Neural progenitor cell (in vitro differentiated cells): ENCODE results near the gene COL25A1. TPM values are rescaled to one million over a fixed set of nuclear protein-coding genes. Genes with fewer than 3 reads are reported as not detected.

Experiments
- DNase-seq: peaks from one replicate; pipeline ENCODE4 v3.0.0-alpha.2; 2016; ENCODE audit warnings: low spot score
- H2AFZ ChIP-seq: fragments of 200-600 bp; sonication (generic); replicated peaks from 2 replicates; pipeline ENCODE4 v1.6.1; 2016; ENCODE audit warnings: antibody characterized with exemption
- H3F3A ChIP-seq: fragments of 200-600 bp; sonication (generic); 2 replicates; pipeline ENCODE4 v1.6.1; 2016; ENCODE audit warnings: antibody characterized with exemption, low read depth
- H3K27ac ChIP-seq: fragments of 200-600 bp; sonication (generic); 2 replicates; pipeline ENCODE4 v1.5.1; 2016; ENCODE audit warnings: mild to moderate bottlenecking
- H3K27me3 ChIP-seq: fragments of 200-600 bp; sonication (generic); 2 replicates; pipeline ENCODE4 v1.6.1; 2016; ENCODE audit warnings: mild to moderate bottlenecking, moderate library complexity
- H3K36me3 ChIP-seq: fragments of 200-600 bp; sonication (generic); 2 replicates; pipeline ENCODE4 v1.5.1; 2016
- H3K4me1 ChIP-seq: fragments of 200-600 bp; sonication (generic); 2 replicates; pipeline ENCODE4 v1.6.1; 2016; ENCODE audit warnings: mixed run types
- H3K4me2 ChIP-seq: fragments of 200-600 bp; sonication (generic); 2 replicates; pipeline ENCODE4 v1.6.1; 2016
- H3K4me3 ChIP-seq: fragments of 200-600 bp; sonication (generic); 2 replicates; pipeline ENCODE4 v1.5.1; 2016
- H3K79me2 ChIP-seq: fragments of 200-600 bp; sonication (generic); 2 replicates; pipeline ENCODE4 v1.6.1; 2016; ENCODE audit warnings: low read depth
- H3K9ac ChIP-seq: fragments of 200-600 bp; sonication (generic); 2 replicates; pipeline ENCODE4 v1.6.1; 2016
- H3K9me3 ChIP-seq: fragments of 200-600 bp; sonication (generic); 2 replicates; pipeline ENCODE4 v1.5.1; 2016; ENCODE audit warnings: low read depth
- H4K20me1 ChIP-seq: fragments of 200-600 bp; sonication (generic); 2 replicates; pipeline ENCODE4 v1.6.1; 2016; ENCODE audit warnings: low read depth
- H3K27ac Mint-ChIP-seq: 3 replicates; pipeline ENCODE4 v1.8.0; 2021; ENCODE audit warnings: mixed read lengths
- H3K27me3 Mint-ChIP-seq: 2 replicates; pipeline ENCODE4 v1.8.0; 2022; ENCODE audit warnings: low read depth, mild to moderate bottlenecking, inconsistent platforms, moderate library complexity, mixed read lengths; ENCODE audit not compliant: insufficient read depth
- H3K36me3 Mint-ChIP-seq: 3 replicates; pipeline ENCODE4 v1.8.0; 2021; ENCODE audit warnings: mixed read lengths
- H3K4me1 Mint-ChIP-seq: 3 replicates; pipeline ENCODE4 v1.8.0; 2021; ENCODE audit warnings: mixed read lengths
- H3K4me3 Mint-ChIP-seq: 3 replicates; pipeline ENCODE4 v1.8.0; 2021; ENCODE audit warnings: mild to moderate bottlenecking, moderate library complexity, mixed read lengths
- H3K9me3 Mint-ChIP-seq: 3 replicates; pipeline ENCODE4 v1.8.0; 2020; ENCODE audit warnings: mixed read lengths
- EZH2 ChIP-seq: fragments of 200-600 bp; sonication (generic); IDR thresholded peaks from 2 replicates; pipeline ENCODE4 v1.6.1; 2017; ENCODE audit warnings: antibody characterized with exemption, mild to moderate bottlenecking, moderate library complexity
- EZH2phosphoT487 ChIP-seq: fragments of 200-600 bp; sonication (generic); IDR thresholded peaks from 2 replicates; pipeline ENCODE4 v1.6.1; 2017; ENCODE audit warnings: antibody characterized with exemption
- total RNA-seq: library from RNA; depleted of rRNA; stranded (reverse); fragments of >200 nt; gene quantifications from 2 replicates; pipeline ENCODE4 v1.2.3, GENCODE V29; 2015; ENCODE audit warnings: low replicate concordance
- TF ChIP-seq, protein P1 (sequence below): fragments of 200-600 bp; sonication (generic); IDR thresholded peaks from 2 replicates; pipeline ENCODE4 v1.5.1; 2017; ENCODE audit warnings: antibody characterized with exemption, mild to moderate bottlenecking

The COL25A1 gene
- total RNA-seq, 1 donor from 2014 or later = 1.3 TPM

DNA sequence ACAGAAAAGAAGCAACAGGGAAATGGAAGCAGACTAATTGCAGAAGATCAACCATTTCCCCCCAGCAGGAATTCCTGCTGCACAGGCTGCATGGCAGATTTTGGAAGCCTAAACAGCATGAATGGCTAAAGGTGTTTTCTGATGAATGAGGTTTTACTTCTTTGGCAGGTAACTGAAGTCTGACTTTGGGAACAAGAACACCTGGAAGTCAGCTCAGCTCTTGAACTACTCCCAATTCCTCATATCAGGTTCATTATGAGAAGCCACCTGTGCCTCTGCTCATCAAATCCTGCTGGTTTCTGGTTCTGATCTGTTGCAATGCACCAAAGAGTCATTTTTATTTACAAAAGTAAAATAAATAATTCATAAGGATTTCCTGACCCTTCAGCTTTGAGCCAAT lies 139.0 kb downstream of the COL25A1 start:
- Histone ChIP-seq H3K4me2 (peak overlapping the region; percentile 24), H4K20me1 (no peaks in the 10 kb centered on the region), H3K36me3 (no peaks in the 10 kb centered on the region), H3K27me3 (no peaks in the 10 kb centered on the region), H3K79me2 (no peaks in the 10 kb centered on the region), H3K9me3 (no peaks in the 10 kb centered on the region), H3K9ac (no peak overlapping the region), H3K4me1 (peaks cover 22% of the 10 kb centered on the region), H3F3A (no peaks in the 10 kb centered on the region), H2AFZ (no peak overlapping the region), H3K4me3 (no peak overlapping the region), H3K27ac (no peak overlapping the region)
- TF ChIP-seq, protein P1, sequence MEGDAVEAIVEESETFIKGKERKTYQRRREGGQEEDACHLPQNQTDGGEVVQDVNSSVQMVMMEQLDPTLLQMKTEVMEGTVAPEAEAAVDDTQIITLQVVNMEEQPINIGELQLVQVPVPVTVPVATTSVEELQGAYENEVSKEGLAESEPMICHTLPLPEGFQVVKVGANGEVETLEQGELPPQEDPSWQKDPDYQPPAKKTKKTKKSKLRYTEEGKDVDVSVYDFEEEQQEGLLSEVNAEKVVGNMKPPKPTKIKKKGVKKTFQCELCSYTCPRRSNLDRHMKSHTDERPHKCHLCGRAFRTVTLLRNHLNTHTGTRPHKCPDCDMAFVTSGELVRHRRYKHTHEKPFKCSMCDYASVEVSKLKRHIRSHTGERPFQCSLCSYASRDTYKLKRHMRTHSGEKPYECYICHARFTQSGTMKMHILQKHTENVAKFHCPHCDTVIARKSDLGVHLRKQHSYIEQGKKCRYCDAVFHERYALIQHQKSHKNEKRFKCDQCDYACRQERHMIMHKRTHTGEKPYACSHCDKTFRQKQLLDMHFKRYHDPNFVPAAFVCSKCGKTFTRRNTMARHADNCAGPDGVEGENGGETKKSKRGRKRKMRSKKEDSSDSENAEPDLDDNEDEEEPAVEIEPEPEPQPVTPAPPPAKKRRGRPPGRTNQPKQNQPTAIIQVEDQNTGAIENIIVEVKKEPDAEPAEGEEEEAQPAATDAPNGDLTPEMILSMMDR = no peak
- TF ChIP-seq EZH2phosphoT487 = no peak
- no peak for TF ChIP-seq EZH2
- Mint-ChIP-seq H3K27me3 (peaks cover 4% of the 10 kb centered on the region), H3K27ac (no peak overlapping the region), H3K4me3 (no peak overlapping the region), H3K36me3 (no peaks in the 10 kb centered on the region), H3K9me3 (no peaks in the 10 kb centered on the region), H3K4me1 (peaks cover 54% of the 10 kb centered on the region)
- DNase-seq = no peak

DNA sequence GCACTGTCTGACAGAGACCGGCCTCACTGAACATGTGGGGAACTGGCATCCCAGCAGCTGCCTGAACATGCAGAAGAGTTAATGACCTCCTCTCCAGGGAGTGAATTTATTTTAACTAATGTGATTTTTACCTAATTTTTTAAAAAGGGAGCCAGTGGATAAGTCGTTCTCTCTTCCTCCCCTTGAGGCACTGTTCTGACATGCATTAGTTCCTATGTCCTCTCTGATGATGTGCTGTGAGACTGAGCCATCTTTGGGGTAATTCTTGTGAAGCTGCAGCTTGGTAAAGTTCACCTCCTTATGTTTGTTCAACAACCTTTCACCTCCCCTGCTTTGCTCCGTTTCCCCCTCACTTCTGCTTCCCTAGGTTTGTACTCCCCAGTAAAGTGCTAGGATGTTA lies 139.7 kb downstream of the COL25A1 start:
- Histone ChIP-seq H3F3A (no peaks in the 10 kb centered on the region), H3K4me2 (no peak overlapping the region), H3K36me3 (no peaks in the 10 kb centered on the region), H4K20me1 (no peaks in the 10 kb centered on the region), H2AFZ (no peak overlapping the region), H3K27ac (no peak overlapping the region), H3K27me3 (no peaks in the 10 kb centered on the region), H3K4me3 (no peak overlapping the region), H3K79me2 (no peaks in the 10 kb centered on the region), H3K4me1 (peaks cover 22% of the 10 kb centered on the region), H3K9me3 (no peaks in the 10 kb centered on the region), H3K9ac (no peak overlapping the region)
- H3K4me3 Mint-ChIP-seq = no peak overlapping the region
- no peaks in the 10 kb centered on the region for H3K36me3 Mint-ChIP-seq
- H3K4me1 Mint-ChIP-seq = peaks cover 54% of the 10 kb centered on the region
- H3K27ac Mint-ChIP-seq = no peak overlapping the region
- peaks cover 4% of the 10 kb centered on the region for H3K27me3 Mint-ChIP-seq
- TF ChIP-seq, protein P1 = peak; percentile 22
- no peak for TF ChIP-seq EZH2
- no peak for TF ChIP-seq EZH2phosphoT487
- H3K9me3 Mint-ChIP-seq = no peaks in the 10 kb centered on the region
- no peak for DNase-seq

DNA sequence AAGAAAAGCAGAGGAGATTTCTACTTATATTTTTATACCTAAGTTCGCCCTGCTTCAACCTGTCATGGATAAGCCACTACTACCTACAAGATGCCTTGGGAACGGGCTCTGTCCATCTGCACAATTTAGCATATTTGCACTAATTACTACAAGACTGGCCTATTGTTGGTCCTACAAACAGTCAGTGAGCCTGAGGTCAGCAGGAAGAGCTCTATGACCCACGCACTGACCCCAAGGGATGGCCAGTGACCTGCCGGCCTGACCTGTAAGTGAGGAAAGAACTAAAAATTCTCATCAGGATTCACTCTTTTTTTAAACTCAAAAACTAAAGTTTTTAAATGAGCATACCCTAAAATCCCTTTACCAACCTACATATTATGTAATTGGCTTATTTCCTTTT lies 142.0 kb downstream of the COL25A1 start:
- TF ChIP-seq, protein P1 = no peak
- TF ChIP-seq EZH2 (no peak), EZH2phosphoT487 (no peak)
- H3K4me3 Mint-ChIP-seq = no peak overlapping the region
- Histone ChIP-seq H3K36me3 (no peaks in the 10 kb centered on the region), H3K9me3 (no peaks in the 10 kb centered on the region), H3K27me3 (no peaks in the 10 kb centered on the region), H3K27ac (no peak overlapping the region), H3K4me2 (no peak overlapping the region), H2AFZ (no peak overlapping the region), H3F3A (no peaks in the 10 kb centered on the region), H4K20me1 (no peaks in the 10 kb centered on the region), H3K4me3 (no peak overlapping the region), H3K4me1 (peaks cover 27% of the 10 kb centered on the region), H3K9ac (no peak overlapping the region), H3K79me2 (no peaks in the 10 kb centered on the region)
- no peaks in the 10 kb centered on the region for H3K36me3 Mint-ChIP-seq
- DNase-seq = peak; percentile 53
- H3K4me1 Mint-ChIP-seq = peaks cover 46% of the 10 kb centered on the region
- no peaks in the 10 kb centered on the region for H3K9me3 Mint-ChIP-seq
- no peak overlapping the region for H3K27ac Mint-ChIP-seq
- H3K27me3 Mint-ChIP-seq = peaks cover 2% of the 10 kb centered on the region
